Right atrium auricular region (tissue), 2 donors: Measurements from ENCODE around the gene DLX5. TPM values are rescaled to one million over a fixed set of nuclear protein-coding genes. Genes with fewer than 3 reads are reported as not detected.

ENCODE experiments used
- DNase-seq: peaks from one replicate; pipeline ENCODE4 v3.0.0-alpha.2; 2019; ENCODE audit warnings: low spot score
- H3K27ac ChIP-seq, 2 donors: fragments of 200-600 bp; sonication (generic); 1 replicate in 1 of 2; 2 replicates in 1 of 2; pipeline ENCODE4 v1.5.1; 2016 to 2019
- H3K27me3 ChIP-seq, 2 donors: fragments of 200-600 bp; sonication (generic); one replicate each; pipeline versions ENCODE4 v1.5.1 to v1.6.0; 2017 to 2019
- H3K36me3 ChIP-seq: fragments of 200-600 bp; sonication (generic); one replicate; pipeline ENCODE4 v1.5.1; 2016
- H3K4me1 ChIP-seq, 2 donors: fragments of 200-600 bp; sonication (generic); one replicate each; pipeline versions ENCODE4 v1.5.1 to v1.6.0; 2017 to 2019
- H3K4me3 ChIP-seq, 2 donors: fragments of 200-600 bp; sonication (generic); 1 replicate in 1 of 2; 2 replicates in 1 of 2; pipeline ENCODE4 v1.5.1; 2017 to 2019; ENCODE audit warnings: mild to moderate bottlenecking in 1 of 2, moderate library complexity in 1 of 2
- H3K9me3 ChIP-seq, 2 donors: fragments of 200-600 bp; sonication (generic); one replicate each; pipeline ENCODE4 v1.5.1; 2019
- total RNA-seq, 2 donors: library from RNA; depleted of rRNA; stranded (reverse); fragments of >200 nt; gene quantifications; one replicate each; pipeline ENCODE4 v1.1.0, GENCODE V29; 2016
- TF ChIP-seq, protein P1 (sequence below), 2 donors: fragments of 200-600 bp; sonication (generic); IDR thresholded peaks; one replicate each; pipeline ENCODE4 v1.5.1; 2019; ENCODE audit warnings: antibody characterized with exemption in 2 of 2

Gene DLX5
- total RNA-seq, 2 donors from 2014 or later, result not detected

- DNase-seq, result no peak
- no peak overlapping the region for H3K4me3 ChIP-seq
- H3K27ac ChIP-seq, result no peak overlapping the region
- no peaks in the 10 kb centered on the region for H3K36me3 ChIP-seq
- TF ChIP-seq, protein P1, sequence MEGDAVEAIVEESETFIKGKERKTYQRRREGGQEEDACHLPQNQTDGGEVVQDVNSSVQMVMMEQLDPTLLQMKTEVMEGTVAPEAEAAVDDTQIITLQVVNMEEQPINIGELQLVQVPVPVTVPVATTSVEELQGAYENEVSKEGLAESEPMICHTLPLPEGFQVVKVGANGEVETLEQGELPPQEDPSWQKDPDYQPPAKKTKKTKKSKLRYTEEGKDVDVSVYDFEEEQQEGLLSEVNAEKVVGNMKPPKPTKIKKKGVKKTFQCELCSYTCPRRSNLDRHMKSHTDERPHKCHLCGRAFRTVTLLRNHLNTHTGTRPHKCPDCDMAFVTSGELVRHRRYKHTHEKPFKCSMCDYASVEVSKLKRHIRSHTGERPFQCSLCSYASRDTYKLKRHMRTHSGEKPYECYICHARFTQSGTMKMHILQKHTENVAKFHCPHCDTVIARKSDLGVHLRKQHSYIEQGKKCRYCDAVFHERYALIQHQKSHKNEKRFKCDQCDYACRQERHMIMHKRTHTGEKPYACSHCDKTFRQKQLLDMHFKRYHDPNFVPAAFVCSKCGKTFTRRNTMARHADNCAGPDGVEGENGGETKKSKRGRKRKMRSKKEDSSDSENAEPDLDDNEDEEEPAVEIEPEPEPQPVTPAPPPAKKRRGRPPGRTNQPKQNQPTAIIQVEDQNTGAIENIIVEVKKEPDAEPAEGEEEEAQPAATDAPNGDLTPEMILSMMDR (IDR thresholded peaks at IDR 0.05), result no peak
- H3K4me1 ChIP-seq, result peaks cover 0 to 45% of the 10 kb centered on the region in 2 donors
- H3K9me3 ChIP-seq, result no peaks in the 10 kb centered on the region
- H3K27me3 ChIP-seq, result peaks cover 59 to 88% of the 10 kb centered on the region in 2 donors
Observed at GRCh38 chr7:97021747-97022490, 2.7 kb downstream of the DLX5 start.

DNA sequence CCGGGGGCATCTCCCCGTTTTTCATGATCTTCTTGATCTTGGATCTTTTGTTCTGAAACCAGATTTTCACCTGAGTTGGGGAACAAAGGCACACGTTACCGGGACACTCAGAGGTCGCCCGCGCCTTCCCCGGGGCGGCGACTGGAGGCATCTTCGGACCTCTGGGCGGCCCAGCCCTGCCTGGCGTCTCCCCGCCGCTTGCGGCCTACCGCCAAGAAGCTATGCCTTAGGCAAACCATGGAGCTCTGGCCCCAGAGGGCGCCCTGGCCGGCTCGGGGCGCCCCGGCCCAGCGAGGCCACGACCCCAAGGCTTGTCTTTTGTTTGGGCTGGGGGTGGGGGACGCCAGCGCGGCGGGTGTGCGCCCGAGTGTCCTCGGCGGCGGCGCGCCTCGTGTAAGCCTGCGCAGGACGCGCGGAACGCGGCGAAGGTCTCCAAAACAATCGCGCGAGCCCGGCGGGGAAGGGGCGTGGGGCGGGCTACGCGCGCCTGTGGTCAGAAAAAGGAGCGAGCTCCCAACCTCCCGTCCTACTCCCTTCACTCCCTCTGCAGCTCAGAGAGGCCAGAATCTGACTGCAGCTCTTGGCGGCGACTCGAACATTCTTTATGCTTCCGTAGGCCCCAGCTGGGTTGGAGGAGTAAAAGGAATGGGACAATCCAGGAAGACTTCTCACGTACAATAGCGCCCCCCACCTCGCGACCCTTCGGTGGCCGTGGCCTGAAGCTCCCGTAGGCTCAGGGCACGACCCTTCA is 3.5 kb downstream of the DLX5 start:
- DNase-seq, result no peak
- TF ChIP-seq, protein P1 (IDR thresholded peaks at IDR 0.05), result no peak
- Histone ChIP-seq H3K27ac (no peak overlapping the region), H3K9me3 (no peaks in the 10 kb centered on the region), H3K27me3 (peaks cover 61 to 89% of the 10 kb centered on the region in 2 donors), H3K36me3 (no peaks in the 10 kb centered on the region), H3K4me1 (peaks cover 0 to 45% of the 10 kb centered on the region in 2 donors), H3K4me3 (peak overlapping the region in 1 of 2 donors; percentile 2)

- Histone ChIP-seq H3K36me3 (no peaks in the 10 kb centered on the region), H3K9me3 (no peaks in the 10 kb centered on the region), H3K27ac (no peak overlapping the region), H3K27me3 (peaks cover 60 to 87% of the 10 kb centered on the region in 2 donors), H3K4me1 (peaks cover 0 to 44% of the 10 kb centered on the region in 2 donors), H3K4me3 (no peak overlapping the region)
- TF ChIP-seq, protein P1 (IDR thresholded peaks at IDR 0.05), result no peak
- no peak for DNase-seq
Observed at GRCh38 chr7:97020601-97020995, 4.0 kb downstream of the DLX5 start.

DNA sequence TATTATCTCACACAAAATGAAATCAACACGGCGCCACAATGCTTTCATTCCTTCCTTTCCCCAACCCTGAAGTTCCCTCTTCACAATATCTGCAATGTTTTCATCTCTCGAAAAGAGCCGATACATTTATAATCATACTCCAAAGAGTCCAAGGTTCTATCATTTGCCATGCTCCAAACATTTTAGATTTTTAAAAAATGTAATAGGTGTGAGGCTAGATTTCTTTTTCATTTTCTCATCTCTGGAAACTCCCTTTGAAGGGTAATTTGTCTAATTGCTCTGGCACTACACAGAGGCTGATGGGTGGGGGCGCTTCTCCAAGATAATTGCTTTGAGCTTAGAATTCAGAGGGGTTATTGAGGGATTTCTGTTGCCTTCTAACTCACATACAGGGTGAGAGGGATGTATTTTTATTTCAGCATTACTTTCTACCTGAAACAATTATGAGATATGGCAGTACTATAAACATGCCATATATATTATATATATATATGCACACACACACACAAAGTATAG is 4.9 kb downstream of the DLX5 start:
- peaks cover 0 to 39% of the 10 kb centered on the region in 2 donors for H3K4me1 ChIP-seq
- no peaks in the 10 kb centered on the region for H3K9me3 ChIP-seq
- peaks cover 61 to 88% of the 10 kb centered on the region in 2 donors for H3K27me3 ChIP-seq
- TF ChIP-seq, protein P1 (IDR thresholded peaks at IDR 0.05), result no peak
- H3K36me3 ChIP-seq, result no peaks in the 10 kb centered on the region
- H3K27ac ChIP-seq, result no peak overlapping the region
- DNase-seq, result no peak
- no peak overlapping the region for H3K4me3 ChIP-seq

DNA sequence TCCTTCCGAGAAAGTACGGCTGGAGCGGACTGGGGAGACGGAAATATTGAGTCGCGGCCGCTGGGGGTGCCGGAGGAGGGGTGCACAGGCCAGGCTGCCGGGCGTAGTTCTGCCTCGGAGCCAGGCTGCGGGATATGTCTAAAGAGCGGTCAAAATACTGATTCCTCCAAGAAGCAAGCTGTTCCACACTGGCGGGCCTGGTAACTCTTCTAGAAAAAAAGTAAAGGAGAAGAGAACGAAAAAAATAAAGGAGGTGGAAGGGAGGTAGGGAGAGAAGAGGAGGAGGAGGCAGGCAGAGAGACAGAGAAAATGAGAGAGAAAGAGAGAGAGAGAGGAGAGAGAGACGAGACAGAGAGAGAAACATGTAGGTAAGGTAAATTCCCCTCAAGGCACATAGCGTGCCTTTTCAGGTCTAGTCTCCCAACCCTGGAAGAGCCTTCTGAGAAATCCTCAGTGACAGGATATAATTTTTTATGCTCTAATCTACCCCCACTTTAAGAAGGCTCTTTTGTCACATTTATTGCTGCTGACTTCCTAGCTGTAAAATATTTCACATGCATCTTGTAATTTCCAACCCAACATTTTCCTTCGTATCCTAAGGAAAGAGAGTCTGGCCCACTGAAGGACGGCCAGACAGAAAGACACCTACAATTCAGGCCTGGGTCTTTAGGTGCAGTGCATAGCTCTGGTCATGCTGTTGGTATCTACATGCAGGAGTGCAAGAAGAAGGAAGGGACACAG is 5.7 kb downstream of the DLX5 start:
- DNase-seq, result no peak
- Histone ChIP-seq H3K4me3 (no peak overlapping the region), H3K27ac (no peak overlapping the region), H3K9me3 (no peaks in the 10 kb centered on the region), H3K36me3 (no peaks in the 10 kb centered on the region), H3K4me1 (peaks cover 0 to 31% of the 10 kb centered on the region in 2 donors), H3K27me3 (peaks cover 67 to 87% of the 10 kb centered on the region in 2 donors)
- TF ChIP-seq, protein P1 (IDR thresholded peaks at IDR 0.05), result no peak
